Epithelial cell of proximal tubule (primary cell): Measurements from ENCODE around the gene ZNF609. TPM values are rescaled to one million over a fixed set of nuclear protein-coding genes. Genes with fewer than 3 reads are reported as not detected.
"Not testable (repeated sequence)": the region's sequence is repeated elsewhere in the genome, so short reads cannot be mapped to it uniquely, and the experiment has no call there.

Experiments
- DNase-seq: peaks from one replicate; pipeline ENCODE4 v3.0.0-alpha.2; 2011; ENCODE audit warnings: low read depth
- H3K4me3 ChIP-seq: 2 replicates; pipeline ENCODE4 v1.5.1; 2011; ENCODE audit warnings: low read depth, mild to moderate bottlenecking, low read length
- total RNA-seq: library from RNA; depleted of rRNA; stranded (reverse); fragments of >200 nt; gene quantifications from 2 replicates; pipeline ENCODE4 v1.2.3, GENCODE V29; 2015
- TF ChIP-seq, protein P1 (sequence below): conservative IDR thresholded peaks from 2 replicates; pipeline ENCODE4 v1.5.1; 2012; ENCODE audit warnings: low read depth, mild to moderate bottlenecking, low read length

Gene ZNF609
- total RNA-seq, 1 donor from 2014 or later: 11.0 TPM

DNA sequence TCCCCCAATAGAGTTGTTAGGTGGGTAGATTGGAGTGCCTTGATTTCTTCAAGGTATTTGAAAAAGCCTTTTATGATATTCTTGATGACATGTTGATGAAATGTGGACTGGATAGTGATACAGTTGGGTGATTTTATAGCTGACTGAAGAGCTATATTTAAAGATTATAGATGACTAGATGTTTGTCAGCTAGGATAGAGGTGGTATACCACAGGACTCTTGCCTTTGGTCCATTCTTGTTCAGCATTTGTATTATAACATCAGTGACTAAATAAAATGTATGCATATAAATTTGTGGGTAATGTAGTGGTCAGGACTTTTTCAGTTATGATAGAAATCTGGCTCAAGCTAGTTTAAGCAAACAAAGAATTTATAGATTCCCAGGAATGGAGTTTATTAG, 143.9 kb downstream of the ZNF609 start:
- TF ChIP-seq, protein P1, sequence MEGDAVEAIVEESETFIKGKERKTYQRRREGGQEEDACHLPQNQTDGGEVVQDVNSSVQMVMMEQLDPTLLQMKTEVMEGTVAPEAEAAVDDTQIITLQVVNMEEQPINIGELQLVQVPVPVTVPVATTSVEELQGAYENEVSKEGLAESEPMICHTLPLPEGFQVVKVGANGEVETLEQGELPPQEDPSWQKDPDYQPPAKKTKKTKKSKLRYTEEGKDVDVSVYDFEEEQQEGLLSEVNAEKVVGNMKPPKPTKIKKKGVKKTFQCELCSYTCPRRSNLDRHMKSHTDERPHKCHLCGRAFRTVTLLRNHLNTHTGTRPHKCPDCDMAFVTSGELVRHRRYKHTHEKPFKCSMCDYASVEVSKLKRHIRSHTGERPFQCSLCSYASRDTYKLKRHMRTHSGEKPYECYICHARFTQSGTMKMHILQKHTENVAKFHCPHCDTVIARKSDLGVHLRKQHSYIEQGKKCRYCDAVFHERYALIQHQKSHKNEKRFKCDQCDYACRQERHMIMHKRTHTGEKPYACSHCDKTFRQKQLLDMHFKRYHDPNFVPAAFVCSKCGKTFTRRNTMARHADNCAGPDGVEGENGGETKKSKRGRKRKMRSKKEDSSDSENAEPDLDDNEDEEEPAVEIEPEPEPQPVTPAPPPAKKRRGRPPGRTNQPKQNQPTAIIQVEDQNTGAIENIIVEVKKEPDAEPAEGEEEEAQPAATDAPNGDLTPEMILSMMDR: no peak
- no peak for DNase-seq
- no peak overlapping the region for H3K4me3 ChIP-seq

DNA sequence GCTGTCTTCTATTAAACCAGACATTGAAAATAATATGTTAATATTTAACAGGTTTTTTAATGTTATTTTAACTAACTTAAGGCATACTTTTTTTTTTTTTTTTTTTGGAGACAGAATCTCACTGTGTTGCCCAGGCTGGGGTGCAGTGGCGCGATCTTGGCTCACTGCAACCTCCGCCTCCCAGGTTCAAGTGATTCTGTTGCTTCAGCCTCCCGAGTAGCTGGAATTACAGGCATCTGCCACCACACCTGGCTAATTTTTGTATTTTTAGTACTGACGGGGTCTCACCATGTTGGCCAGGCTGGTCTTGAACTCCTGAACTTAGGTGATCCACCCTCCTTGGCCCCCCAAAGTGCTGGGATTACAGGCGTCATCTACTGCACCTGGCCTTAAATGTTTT, 147.0 kb downstream of the ZNF609 start:
- H3K4me3 ChIP-seq, DNase-seq: not testable (repeated sequence)

GRCh38 chr15:64610257-64610919, 150.0 kb downstream of the ZNF609 start:
- TF ChIP-seq, protein P1: no peak
- DNase-seq: no peak
- no peak overlapping the region for H3K4me3 ChIP-seq

DNA sequence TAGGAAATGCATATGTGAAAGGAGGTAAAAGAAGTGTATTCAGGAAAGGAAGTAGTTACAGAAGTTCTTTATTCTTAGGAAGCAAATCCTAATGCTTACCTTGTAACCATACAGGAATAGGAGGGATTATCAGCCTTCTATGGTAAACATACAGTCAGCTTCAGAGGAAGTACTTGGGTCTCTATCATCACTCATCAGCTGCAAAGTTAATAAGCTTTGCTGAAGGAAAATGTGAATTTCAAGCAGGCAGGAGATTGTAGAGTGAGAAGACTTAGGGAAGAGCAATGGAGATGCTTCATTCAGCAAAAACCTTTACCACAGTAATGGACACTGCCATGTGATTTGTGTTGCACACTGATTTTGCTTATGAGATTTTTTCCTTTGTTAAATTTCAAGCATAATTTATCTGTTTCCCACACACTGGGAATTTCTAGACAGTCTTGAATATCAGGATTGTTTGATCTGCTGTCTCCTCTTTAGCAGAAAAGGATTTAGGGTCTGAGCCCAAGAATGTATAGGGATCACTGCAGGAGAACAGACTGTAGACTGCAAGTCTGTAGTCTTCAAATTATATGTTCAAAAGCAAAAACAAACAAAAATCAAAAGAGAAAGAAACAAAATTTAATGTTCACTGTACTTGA, 150.8 kb downstream of the ZNF609 start:
- H3K4me3 ChIP-seq: no peak overlapping the region
- TF ChIP-seq, protein P1: no peak
- DNase-seq: no peak

GRCh38 chr15:64614519-64614918, 154.1 kb downstream of the ZNF609 start:
- H3K4me3 ChIP-seq: no peak overlapping the region
- TF ChIP-seq, protein P1: no peak
- DNase-seq: no peak

DNA sequence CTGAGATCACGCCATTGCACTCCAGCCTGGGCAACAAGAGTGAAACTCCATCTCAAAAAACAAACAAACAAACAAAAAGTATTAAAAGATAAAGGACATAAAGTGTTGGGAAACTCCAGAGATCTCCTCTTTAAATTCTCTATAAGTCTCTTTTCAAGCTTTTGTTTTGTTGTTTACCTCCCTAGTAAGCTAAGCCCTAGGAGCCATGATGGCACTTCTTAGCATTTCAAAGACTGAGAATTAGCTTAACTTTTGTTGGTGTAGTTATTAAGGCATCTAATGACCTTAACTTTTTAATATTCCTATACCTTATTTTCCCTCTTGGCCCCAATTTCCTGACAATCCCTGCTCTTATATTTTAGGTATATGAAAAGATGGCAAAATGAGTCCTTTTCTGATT, 157.3 kb downstream of the ZNF609 start:
- TF ChIP-seq, protein P1: no peak
- DNase-seq: no peak
- H3K4me3 ChIP-seq: no peak overlapping the region

DNA sequence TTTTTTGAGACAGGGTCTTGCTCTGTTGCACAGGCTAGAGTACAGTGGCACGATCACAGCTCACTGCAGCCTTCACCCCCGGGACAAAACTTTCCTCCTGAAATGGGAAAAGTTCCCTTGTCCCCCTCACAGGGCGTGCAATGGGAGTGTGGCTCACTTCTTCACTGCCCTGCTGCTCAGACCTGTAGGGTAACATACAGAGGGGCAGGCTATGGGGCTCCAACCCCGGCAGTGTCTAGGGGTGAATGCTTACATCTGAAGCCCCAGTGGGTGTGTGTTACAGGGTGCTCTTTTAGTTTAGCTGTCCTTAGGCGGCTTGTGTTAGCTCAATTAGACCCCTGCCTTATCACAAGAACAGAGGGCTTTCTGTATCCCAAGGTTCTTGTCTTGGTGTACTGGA, 157.8 kb downstream of the ZNF609 start:
- H3K4me3 ChIP-seq: no peak overlapping the region
- TF ChIP-seq, protein P1: no peak
- DNase-seq: no peak
